Measurements from ENCODE around the gene CLECL1. TPM values are rescaled to one million over a fixed set of nuclear protein-coding genes. Genes with fewer than 3 reads are reported as not detected.
A peak's percentile ranks its signal among the peaks of the same experiment; 100 is the strongest.
"Not testable (repeated sequence)": the region's sequence is repeated elsewhere in the genome, so short reads cannot be mapped to it uniquely, and the experiment has no call there.

CLECL1 gene
- total RNA-seq, 2 donors from 2014 or later = 1.5 TPM

GRCh38 chr12:9742661-9743060 lies 9.8 kb upstream of the CLECL1 start:
- ATAC-seq (peak; percentile 69), DNase-seq (no peak)
- no peaks in the 10 kb centered on the region for H3K27me3 Mint-ChIP-seq
- H3K27ac Mint-ChIP-seq = peak overlapping the region; percentile 97
- no peaks in the 10 kb centered on the region for H3K36me3 Mint-ChIP-seq (ENCODE audit: low read depth)
- H3K9me3 ChIP-seq (ENCODE audit: control insufficient read depth, low read length, poor library complexity, severe bottlenecking) = no peaks in the 10 kb centered on the region
- H3K4me3 Mint-ChIP-seq = peak overlapping the region; percentile 90
- peaks cover 33% of the 10 kb centered on the region for H3K4me1 Mint-ChIP-seq

DNA sequence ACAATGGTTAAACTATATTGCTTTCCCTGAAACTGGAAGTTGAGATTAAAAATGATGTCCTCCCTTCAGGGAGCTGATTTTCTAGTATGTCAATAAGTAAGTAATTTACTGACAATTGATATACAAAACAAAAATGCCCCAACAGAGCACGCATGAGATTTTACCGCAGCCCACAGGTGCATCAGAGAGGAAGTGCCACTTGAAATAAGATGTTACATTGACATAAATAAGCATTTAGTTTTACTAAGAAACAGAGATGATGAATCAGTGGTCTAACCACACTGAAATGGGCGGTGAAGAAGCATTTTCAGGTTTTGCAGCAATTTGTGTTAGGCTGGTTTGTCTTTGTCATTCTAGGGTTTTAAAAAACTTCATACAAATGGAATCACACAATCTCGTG lies 8.8 kb upstream of the CLECL1 start:
- ATAC-seq = peak; percentile 83
- H3K36me3 Mint-ChIP-seq (ENCODE audit: low read depth) = no peaks in the 10 kb centered on the region
- peak overlapping the region; percentile 97 for H3K27ac Mint-ChIP-seq
- peak; percentile 26 to 64 (median 53) for DNase-seq
- no peaks in the 10 kb centered on the region for H3K27me3 Mint-ChIP-seq
- H3K4me1 Mint-ChIP-seq = peaks cover 33% of the 10 kb centered on the region
- H3K4me3 Mint-ChIP-seq = peak overlapping the region; percentile 90
- no peaks in the 10 kb centered on the region for H3K9me3 ChIP-seq (ENCODE audit: control insufficient read depth, low read length, poor library complexity, severe bottlenecking)

GRCh38 chr12:9740106-9740750 lies 7.3 kb upstream of the CLECL1 start:
- H3K4me1 Mint-ChIP-seq = peaks cover 38% of the 10 kb centered on the region
- H3K36me3 Mint-ChIP-seq (ENCODE audit: low read depth) = no peaks in the 10 kb centered on the region
- peak overlapping the region; percentile 7 for H3K4me3 Mint-ChIP-seq
- H3K27ac Mint-ChIP-seq = peak overlapping the region; percentile 81
- no peak for DNase-seq
- no peak for ATAC-seq
- H3K27me3 Mint-ChIP-seq = no peaks in the 10 kb centered on the region
- H3K9me3 ChIP-seq (ENCODE audit: control insufficient read depth, low read length, poor library complexity, severe bottlenecking) = no peaks in the 10 kb centered on the region

DNA sequence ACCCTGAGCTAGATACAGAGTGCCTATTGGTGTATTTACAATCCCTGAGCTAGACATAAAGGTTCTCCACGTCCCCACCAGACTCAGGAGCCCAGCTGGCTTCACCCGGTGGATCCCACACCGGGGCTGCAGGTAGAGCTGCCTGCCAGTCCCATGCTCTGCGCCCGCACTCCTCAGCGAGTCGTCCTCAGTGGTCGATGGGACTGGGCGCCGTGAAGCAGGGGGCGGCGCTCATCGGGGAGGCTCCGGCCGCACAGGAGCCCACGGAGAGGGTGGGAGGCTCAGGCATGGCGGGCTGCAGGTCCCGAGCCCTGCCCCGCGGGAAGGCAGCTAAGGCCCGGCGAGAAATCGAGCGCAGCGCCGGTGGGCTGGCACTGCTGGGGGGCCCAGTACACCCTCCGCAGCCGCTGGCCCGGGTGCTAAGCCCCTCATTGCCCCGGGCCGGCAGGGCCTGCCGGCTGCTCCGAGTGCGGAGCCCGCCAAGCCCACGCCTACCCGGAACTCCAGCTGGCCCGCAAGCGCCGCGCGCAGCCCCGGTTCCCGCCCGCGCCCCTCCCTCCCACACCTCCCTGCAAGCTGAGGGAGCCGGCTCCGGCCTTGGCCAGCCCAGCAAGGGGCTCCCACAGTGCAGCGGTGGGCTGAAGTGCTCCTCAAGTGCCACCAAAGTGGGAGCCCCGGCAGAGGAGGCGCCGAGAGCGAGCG lies 6.7 kb upstream of the CLECL1 start:
- peak overlapping the region; percentile 25 for H3K4me3 Mint-ChIP-seq
- H3K27ac Mint-ChIP-seq = peak overlapping the region; percentile 95
- not testable (repeated sequence) for H3K36me3 Mint-ChIP-seq (ENCODE audit: low read depth); H3K9me3 ChIP-seq (ENCODE audit: control insufficient read depth, low read length, poor library complexity, severe bottlenecking); DNase-seq; H3K27me3 Mint-ChIP-seq; ATAC-seq
- H3K4me1 Mint-ChIP-seq = peaks cover 34% of the 10 kb centered on the region

GRCh38 chr12:9738905-9739304 lies 6.0 kb upstream of the CLECL1 start:
- not testable (repeated sequence) for H3K36me3 Mint-ChIP-seq (ENCODE audit: low read depth); H3K27me3 Mint-ChIP-seq; DNase-seq; H3K9me3 ChIP-seq (ENCODE audit: control insufficient read depth, low read length, poor library complexity, severe bottlenecking); ATAC-seq
- peaks cover 34% of the 10 kb centered on the region for H3K4me1 Mint-ChIP-seq
- H3K27ac Mint-ChIP-seq = peak overlapping the region; percentile 95
- H3K4me3 Mint-ChIP-seq = peak overlapping the region; percentile 25

- no peak for DNase-seq
- Mint-ChIP-seq H3K4me3 (peak overlapping the region; percentile 42), H3K27me3 (no peaks in the 10 kb centered on the region), H3K27ac (peak overlapping the region; percentile 95), H3K4me1 (peaks cover 27% of the 10 kb centered on the region), H3K36me3 (ENCODE audit: low read depth) (no peaks in the 10 kb centered on the region)
- H3K9me3 ChIP-seq (ENCODE audit: control insufficient read depth, low read length, poor library complexity, severe bottlenecking) = no peaks in the 10 kb centered on the region
- no peak for ATAC-seq
These were observed 4.2 kb upstream of the CLECL1 start for GRCh38 chr12:9736936-9737705.

GRCh38 chr12:9735601-9736000 lies 2.7 kb upstream of the CLECL1 start:
- no peaks in the 10 kb centered on the region for H3K9me3 ChIP-seq (ENCODE audit: control insufficient read depth, low read length, poor library complexity, severe bottlenecking)
- DNase-seq (no peak), ATAC-seq (no peak)
- Mint-ChIP-seq H3K27ac (no peak overlapping the region), H3K36me3 (ENCODE audit: low read depth) (no peaks in the 10 kb centered on the region), H3K4me3 (no peak overlapping the region), H3K4me1 (peaks cover 19% of the 10 kb centered on the region), H3K27me3 (no peaks in the 10 kb centered on the region)

DNA sequence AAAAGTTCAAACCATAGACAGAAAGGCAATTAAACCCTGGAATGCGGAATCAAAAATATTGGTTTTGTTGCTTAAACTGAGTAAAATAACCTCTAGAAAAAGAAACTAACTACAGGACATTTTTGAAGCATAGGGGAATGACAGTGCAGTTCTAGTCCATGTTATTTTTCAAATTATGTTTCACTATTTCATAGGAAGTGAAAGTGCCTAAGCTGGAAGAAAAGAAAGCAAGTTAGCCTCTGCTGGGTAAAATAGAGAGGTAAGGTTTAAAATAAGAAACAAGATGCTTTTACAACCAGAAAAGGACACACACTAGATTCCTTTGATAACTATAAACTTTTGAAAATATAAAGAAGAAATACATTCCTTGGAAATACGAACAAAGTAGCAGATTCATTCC lies 1.1 kb downstream of the CLECL1 start:
- Mint-ChIP-seq H3K27me3 (no peaks in the 10 kb centered on the region), H3K4me3 (no peak overlapping the region), H3K36me3 (ENCODE audit: low read depth) (no peaks in the 10 kb centered on the region), H3K4me1 (peaks cover 10% of the 10 kb centered on the region), H3K27ac (peak overlapping the region; percentile 19)
- ATAC-seq (peak; percentile 36), DNase-seq (no peak)
- H3K9me3 ChIP-seq (ENCODE audit: control insufficient read depth, low read length, poor library complexity, severe bottlenecking) = no peaks in the 10 kb centered on the region

- Mint-ChIP-seq H3K4me1 (peaks cover 6% of the 10 kb centered on the region), H3K4me3 (no peak overlapping the region), H3K27ac (peak overlapping the region; percentile 19), H3K27me3 (no peaks in the 10 kb centered on the region), H3K36me3 (ENCODE audit: low read depth) (no peaks in the 10 kb centered on the region)
- ATAC-seq (no peak), DNase-seq (no peak)
- no peaks in the 10 kb centered on the region for H3K9me3 ChIP-seq (ENCODE audit: control insufficient read depth, low read length, poor library complexity, severe bottlenecking)
These were observed 1.5 kb downstream of the CLECL1 start for GRCh38 chr12:9731393-9731792.

DNA sequence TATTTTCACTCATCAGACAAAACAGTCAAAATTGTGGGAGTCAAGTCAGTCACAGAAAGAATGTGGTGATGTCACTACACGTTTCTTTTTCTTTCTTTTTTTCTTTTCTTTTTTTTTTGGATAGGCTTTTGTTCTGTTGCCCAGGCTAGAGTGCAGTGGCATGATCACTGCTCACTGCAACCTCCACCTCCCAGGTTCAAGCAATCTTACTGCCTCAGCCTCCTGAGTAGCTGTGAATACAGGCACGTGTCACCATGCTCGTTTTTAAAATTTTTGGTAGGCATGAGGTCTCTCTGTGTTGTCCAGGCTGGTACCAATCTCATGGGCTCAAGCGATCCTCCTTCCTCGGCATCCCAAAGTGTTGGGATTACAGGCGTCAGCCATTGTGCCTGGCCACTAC lies 2.3 kb downstream of the CLECL1 start:
- no peak for DNase-seq
- ATAC-seq = no peak
- no peak overlapping the region for H3K4me3 Mint-ChIP-seq
- no peak overlapping the region for H3K27ac Mint-ChIP-seq
- H3K36me3 Mint-ChIP-seq (ENCODE audit: low read depth) = no peaks in the 10 kb centered on the region
- no peaks in the 10 kb centered on the region for H3K27me3 Mint-ChIP-seq
- no peaks in the 10 kb centered on the region for H3K9me3 ChIP-seq (ENCODE audit: control insufficient read depth, low read length, poor library complexity, severe bottlenecking)
- peaks cover 4% of the 10 kb centered on the region for H3K4me1 Mint-ChIP-seq

GRCh38 chr12:9730011-9730410 lies 2.9 kb downstream of the CLECL1 start:
- DNase-seq (no peak), ATAC-seq (no peak)
- H3K27me3 Mint-ChIP-seq = no peaks in the 10 kb centered on the region
- no peak overlapping the region for H3K4me3 Mint-ChIP-seq
- no peak overlapping the region for H3K27ac Mint-ChIP-seq
- H3K9me3 ChIP-seq (ENCODE audit: control insufficient read depth, low read length, poor library complexity, severe bottlenecking) = no peaks in the 10 kb centered on the region
- H3K4me1 Mint-ChIP-seq = peaks cover 4% of the 10 kb centered on the region
- H3K36me3 Mint-ChIP-seq (ENCODE audit: low read depth) = no peaks in the 10 kb centered on the region

DNA sequence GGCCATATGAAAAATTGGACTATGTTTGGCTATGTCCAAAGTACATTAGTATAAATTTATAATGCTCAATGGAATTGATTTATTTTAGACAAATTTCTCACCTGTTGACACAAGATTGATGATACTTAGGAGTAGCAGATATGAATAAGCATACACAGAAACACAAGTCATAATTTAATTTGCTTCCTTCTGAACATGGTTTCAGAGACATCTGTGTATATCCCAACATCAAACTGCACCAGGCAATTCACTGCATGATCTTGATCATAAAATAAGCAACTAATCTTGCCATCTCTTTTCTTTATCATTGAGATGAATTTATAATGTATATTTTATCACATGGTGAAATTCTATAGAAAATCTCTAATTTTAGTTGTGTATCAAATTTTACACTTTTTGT lies 3.8 kb downstream of the CLECL1 start:
- Mint-ChIP-seq H3K4me1 (peaks cover 4% of the 10 kb centered on the region), H3K27ac (no peak overlapping the region), H3K36me3 (ENCODE audit: low read depth) (no peaks in the 10 kb centered on the region), H3K27me3 (no peaks in the 10 kb centered on the region), H3K4me3 (no peak overlapping the region)
- no peak for ATAC-seq
- no peaks in the 10 kb centered on the region for H3K9me3 ChIP-seq (ENCODE audit: control insufficient read depth, low read length, poor library complexity, severe bottlenecking)
- no peak for DNase-seq

- ATAC-seq (no peak), DNase-seq (no peak)
- Mint-ChIP-seq H3K4me1 (peaks cover 4% of the 10 kb centered on the region), H3K27me3 (peaks cover 7% of the 10 kb centered on the region), H3K36me3 (ENCODE audit: low read depth) (no peaks in the 10 kb centered on the region), H3K27ac (no peak overlapping the region), H3K4me3 (no peak overlapping the region)
- no peaks in the 10 kb centered on the region for H3K9me3 ChIP-seq (ENCODE audit: control insufficient read depth, low read length, poor library complexity, severe bottlenecking)
These were observed 5.1 kb downstream of the CLECL1 start for GRCh38 chr12:9727813-9728212.

Data from T-helper 17 cell (primary cell).